ENCODE results near the gene PLXNC1. TPM values are rescaled to one million over a fixed set of nuclear protein-coding genes. Genes with fewer than 3 reads are reported as not detected.

The PLXNC1 gene
- total RNA-seq, 6 donors from 2014 or later: 14.1 to 51.3 (median 24.6) TPM

DNA sequence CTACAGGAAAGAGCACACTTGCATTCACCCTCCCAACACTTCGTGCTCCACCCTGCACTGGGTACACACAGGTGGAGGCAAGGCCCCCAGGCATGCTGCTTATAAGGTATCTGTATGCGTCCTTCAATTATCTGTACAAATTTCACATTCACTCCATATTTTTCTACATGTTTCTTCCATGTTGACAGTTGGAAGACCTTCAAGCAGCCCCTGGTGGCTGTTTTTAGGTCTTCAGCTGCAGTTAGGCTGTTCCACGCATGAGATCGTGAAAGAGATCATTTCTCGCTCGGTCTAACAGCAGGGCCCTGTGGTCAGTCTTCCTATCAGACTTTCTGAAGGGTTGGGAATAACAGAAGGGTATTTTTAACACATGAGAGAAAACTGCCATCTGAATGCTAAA lies 47.1 kb downstream of the PLXNC1 start:
- 93 to 95% methylated on average over 6 of the region's 6 CpGs for WGBS, 2 donors
- H3K4me3 ChIP-seq: no peak overlapping the region
- ATAC-seq (ENCODE audit: low FRiP score in 2 of 2): peak in 1 of 2 donors; percentile 49

DNA sequence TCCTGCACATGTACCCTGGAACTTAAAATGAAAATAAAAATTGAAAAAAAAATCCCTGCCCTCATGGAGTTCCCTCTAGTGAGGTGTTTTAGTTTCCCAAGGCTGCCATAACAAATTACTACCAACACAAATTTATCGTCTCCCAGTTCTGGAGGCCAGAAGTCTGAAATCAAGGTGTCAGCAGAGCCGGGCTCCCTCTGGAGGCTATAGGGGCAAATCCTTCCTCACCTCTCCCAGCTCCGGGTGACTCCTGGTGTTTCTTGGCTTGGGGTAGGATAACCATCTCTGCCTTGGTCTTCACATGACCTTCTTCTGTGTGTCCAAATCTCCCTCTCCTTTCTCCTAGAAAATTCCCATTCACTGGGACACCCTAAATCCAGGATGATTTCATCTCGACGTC lies 50.1 kb downstream of the PLXNC1 start:
- Histone ChIP-seq H3K27ac (no peak overlapping the region), H3K4me3 (no peak overlapping the region), H3K9me3 (no peaks in the 10 kb centered on the region), H3K36me3 (no peaks in the 10 kb centered on the region), H3K27me3 (no peaks in the 10 kb centered on the region), H3K4me1 (no peaks in the 10 kb centered on the region)
- no peak for DNase-seq
- WGBS, 2 donors: 90 to 98% methylated on average over 5 of the region's 5 CpGs
- TF ChIP-seq EP300 (IDR thresholded peaks at IDR 0.05): no peak
- TF ChIP-seq, protein P1, sequence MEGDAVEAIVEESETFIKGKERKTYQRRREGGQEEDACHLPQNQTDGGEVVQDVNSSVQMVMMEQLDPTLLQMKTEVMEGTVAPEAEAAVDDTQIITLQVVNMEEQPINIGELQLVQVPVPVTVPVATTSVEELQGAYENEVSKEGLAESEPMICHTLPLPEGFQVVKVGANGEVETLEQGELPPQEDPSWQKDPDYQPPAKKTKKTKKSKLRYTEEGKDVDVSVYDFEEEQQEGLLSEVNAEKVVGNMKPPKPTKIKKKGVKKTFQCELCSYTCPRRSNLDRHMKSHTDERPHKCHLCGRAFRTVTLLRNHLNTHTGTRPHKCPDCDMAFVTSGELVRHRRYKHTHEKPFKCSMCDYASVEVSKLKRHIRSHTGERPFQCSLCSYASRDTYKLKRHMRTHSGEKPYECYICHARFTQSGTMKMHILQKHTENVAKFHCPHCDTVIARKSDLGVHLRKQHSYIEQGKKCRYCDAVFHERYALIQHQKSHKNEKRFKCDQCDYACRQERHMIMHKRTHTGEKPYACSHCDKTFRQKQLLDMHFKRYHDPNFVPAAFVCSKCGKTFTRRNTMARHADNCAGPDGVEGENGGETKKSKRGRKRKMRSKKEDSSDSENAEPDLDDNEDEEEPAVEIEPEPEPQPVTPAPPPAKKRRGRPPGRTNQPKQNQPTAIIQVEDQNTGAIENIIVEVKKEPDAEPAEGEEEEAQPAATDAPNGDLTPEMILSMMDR (IDR thresholded peaks at IDR 0.05): no peak
- no peak for TF ChIP-seq POLR2AphosphoS5 (IDR thresholded peaks at IDR 0.05)
- TF ChIP-seq POLR2A (IDR thresholded peaks at IDR 0.05): no peak
- ATAC-seq (ENCODE audit: low FRiP score in 2 of 2): no peak

More for the DNA sequence above, 47.1 kb downstream of the PLXNC1 start:
- no peak for DNase-seq
- H3K36me3 ChIP-seq: no peaks in the 10 kb centered on the region
- H3K27ac ChIP-seq: no peak overlapping the region
- no peaks in the 10 kb centered on the region for H3K4me1 ChIP-seq
- TF ChIP-seq, protein P1 (IDR thresholded peaks at IDR 0.05): no peak
- TF ChIP-seq POLR2AphosphoS5 (IDR thresholded peaks at IDR 0.05) (no peak), EP300 (IDR thresholded peaks at IDR 0.05) (no peak), POLR2A (IDR thresholded peaks at IDR 0.05) (no peak)
- H3K27me3 ChIP-seq: no peaks in the 10 kb centered on the region
- no peaks in the 10 kb centered on the region for H3K9me3 ChIP-seq

DNA sequence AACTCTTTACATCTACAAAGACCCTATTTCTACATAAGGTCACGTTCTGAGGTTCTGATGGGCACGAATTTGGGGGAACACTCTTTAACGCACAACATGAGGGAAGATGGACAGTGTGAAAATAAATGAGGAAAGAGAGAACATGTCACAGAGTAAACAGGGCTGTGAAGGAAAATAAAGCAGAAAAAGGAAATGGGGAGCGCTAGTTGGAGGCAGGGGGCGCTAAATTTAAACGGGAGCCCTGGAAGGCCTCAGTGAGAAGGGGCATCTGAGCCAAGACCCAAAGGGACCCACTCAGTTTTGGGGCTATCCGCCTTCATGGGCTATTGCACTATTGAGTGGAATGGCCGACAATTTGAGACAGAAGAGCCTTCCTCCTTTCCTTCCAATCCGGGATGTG lies 50.5 kb downstream of the PLXNC1 start:
- ATAC-seq (ENCODE audit: low FRiP score in 2 of 2) (no peak), DNase-seq (no peak)
- no peak overlapping the region for H3K27ac ChIP-seq
- no peaks in the 10 kb centered on the region for H3K9me3 ChIP-seq
- no peak overlapping the region for H3K4me3 ChIP-seq
- H3K27me3 ChIP-seq: no peaks in the 10 kb centered on the region
- TF ChIP-seq, protein P1 (IDR thresholded peaks at IDR 0.05): no peak
- TF ChIP-seq EP300 (IDR thresholded peaks at IDR 0.05): no peak
- no peak for TF ChIP-seq POLR2A (IDR thresholded peaks at IDR 0.05)
- TF ChIP-seq POLR2AphosphoS5 (IDR thresholded peaks at IDR 0.05): no peak
- H3K36me3 ChIP-seq: no peaks in the 10 kb centered on the region
- 79 to 86% methylated on average over 9 of the region's 9 CpGs for WGBS, 2 donors
- peaks cover 0 to under 1% (median 0%) of the 10 kb centered on the region in 4 donors for H3K4me1 ChIP-seq

DNA sequence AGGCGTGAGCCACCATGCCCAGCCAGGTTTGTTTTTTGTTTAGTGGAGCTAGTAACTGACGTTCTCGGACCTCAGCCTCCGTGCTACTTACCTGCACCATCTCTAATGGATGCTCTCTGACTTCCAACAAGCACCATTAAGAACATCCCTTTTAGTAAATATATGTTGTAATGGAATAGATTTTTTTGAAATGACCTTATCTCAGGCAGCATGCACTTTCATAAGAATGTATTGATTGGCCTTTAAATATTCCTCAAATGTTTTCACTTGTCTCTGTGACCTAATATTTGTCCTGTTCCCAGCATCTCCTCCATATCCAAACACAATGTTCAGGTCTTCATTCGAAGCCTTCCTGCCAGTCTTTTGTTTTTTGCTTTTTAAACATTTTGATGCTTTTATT lies 51.7 kb downstream of the PLXNC1 start:
- peaks cover 2 to 11% (median 7%) of the 10 kb centered on the region in 4 donors for H3K4me1 ChIP-seq
- H3K9me3 ChIP-seq: no peaks in the 10 kb centered on the region
- no peaks in the 10 kb centered on the region for H3K27me3 ChIP-seq
- WGBS, 2 donors: 78 to 98% methylated on average over 5 of the region's 5 CpGs
- H3K36me3 ChIP-seq: no peaks in the 10 kb centered on the region
- H3K27ac ChIP-seq: no peak overlapping the region
- ATAC-seq (ENCODE audit: low FRiP score in 2 of 2): no peak
- no peak for DNase-seq
- TF ChIP-seq EP300 (IDR thresholded peaks at IDR 0.05) (no peak), POLR2AphosphoS5 (IDR thresholded peaks at IDR 0.05) (no peak), POLR2A (IDR thresholded peaks at IDR 0.05) (no peak)
- TF ChIP-seq, protein P1 (IDR thresholded peaks at IDR 0.05): no peak
- no peak overlapping the region for H3K4me3 ChIP-seq

DNA sequence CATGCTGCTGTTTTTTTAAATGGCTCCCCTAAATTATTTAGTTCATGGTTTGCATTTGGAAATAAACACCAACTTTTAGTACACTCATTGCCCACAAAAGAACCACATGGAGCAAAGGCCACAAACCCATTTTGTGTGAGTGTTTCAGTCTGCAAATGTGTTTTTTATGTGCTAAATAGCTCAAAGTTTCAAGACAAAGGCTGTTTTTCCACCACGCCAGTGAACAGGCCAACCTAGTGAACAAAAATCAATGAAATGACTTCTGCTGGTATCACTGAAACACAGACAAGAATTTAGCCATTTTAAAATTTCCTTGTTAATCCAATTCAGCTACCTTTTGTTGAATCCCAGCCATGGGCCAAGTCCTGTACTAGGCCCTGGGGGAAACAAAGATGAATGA lies 52.3 kb downstream of the PLXNC1 start:
- peaks cover 6 to 15% (median 12%) of the 10 kb centered on the region in 4 donors for H3K4me1 ChIP-seq
- 83 to 100% methylated on average over 1 of the region's 1 CpG for WGBS, 2 donors
- no peak overlapping the region for H3K4me3 ChIP-seq
- H3K27me3 ChIP-seq: no peaks in the 10 kb centered on the region
- DNase-seq (no peak), ATAC-seq (ENCODE audit: low FRiP score in 2 of 2) (no peak)
- no peaks in the 10 kb centered on the region for H3K36me3 ChIP-seq
- no peak overlapping the region for H3K27ac ChIP-seq
- no peaks in the 10 kb centered on the region for H3K9me3 ChIP-seq
- TF ChIP-seq, protein P1 (IDR thresholded peaks at IDR 0.05): no peak
- no peak for TF ChIP-seq POLR2A (IDR thresholded peaks at IDR 0.05)
- no peak for TF ChIP-seq EP300 (IDR thresholded peaks at IDR 0.05)
- no peak for TF ChIP-seq POLR2AphosphoS5 (IDR thresholded peaks at IDR 0.05)

All from upper lobe of left lung (tissue), 6 donors.